GM12874 (cell line): ENCODE results near the gene GPSM1.

Experiments
- CTCF ChIP-seq: IDR thresholded peaks from 2 replicates; pipeline ENCODE4 v1.5.1; 2011; ENCODE audit warnings: low read depth, mild to moderate bottlenecking, control low read depth, low read length, moderate library complexity; ENCODE audit not compliant: insufficient read depth

The GPSM1 gene

GRCh38 chr9:136335296-136336155 lies 8.2 kb downstream of the GPSM1 start:
- TF ChIP-seq CTCF = no peak

- no peak for TF ChIP-seq CTCF
These were observed 9.0 kb downstream of the GPSM1 start for GRCh38 chr9:136336156-136336870.

- no peak for TF ChIP-seq CTCF
These were observed 9.5 kb downstream of the GPSM1 start for GRCh38 chr9:136336881-136337280.

GRCh38 chr9:136337416-136338395 lies 10.4 kb downstream of the GPSM1 start:
- no peak for TF ChIP-seq CTCF

GRCh38 chr9:136338511-136338910 lies 11.2 kb downstream of the GPSM1 start:
- no peak for TF ChIP-seq CTCF

- peak; percentile 88 for TF ChIP-seq CTCF
These were observed 12.0 kb downstream of the GPSM1 start for GRCh38 chr9:136339173-136339957.
